ENCODE measurements around the gene CORIN.

DNA sequence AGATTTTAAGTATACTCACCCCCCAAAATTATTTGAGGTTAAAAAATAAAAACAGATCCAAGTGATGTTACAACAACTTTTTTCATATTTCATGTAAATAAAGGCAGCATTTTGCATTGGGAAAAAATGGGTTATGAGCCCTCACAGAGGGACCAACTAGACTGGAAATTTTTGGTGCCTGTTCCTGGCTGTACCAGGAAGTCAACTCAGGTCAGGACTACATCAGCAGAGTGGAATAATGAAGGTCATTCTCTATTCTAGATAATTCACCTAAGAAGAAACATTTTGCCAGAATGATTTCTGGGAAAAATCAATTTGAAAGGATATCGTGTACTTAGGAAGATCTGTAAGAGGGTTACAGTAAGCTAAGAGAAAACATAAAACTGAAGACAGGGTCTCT lies 66.8 kb downstream of the CORIN start:
- no peak for TF ChIP-seq ZNF384 (IDR thresholded peaks at IDR 0.05)
- no peak for TF ChIP-seq FOXA1 (IDR thresholded peaks at IDR 0.05)
- no peak for TF ChIP-seq SUZ12 (IDR thresholded peaks at IDR 0.05)
- TF ChIP-seq TARDBP (IDR thresholded peaks at IDR 0.05): no peak
- TF ChIP-seq, protein P1, sequence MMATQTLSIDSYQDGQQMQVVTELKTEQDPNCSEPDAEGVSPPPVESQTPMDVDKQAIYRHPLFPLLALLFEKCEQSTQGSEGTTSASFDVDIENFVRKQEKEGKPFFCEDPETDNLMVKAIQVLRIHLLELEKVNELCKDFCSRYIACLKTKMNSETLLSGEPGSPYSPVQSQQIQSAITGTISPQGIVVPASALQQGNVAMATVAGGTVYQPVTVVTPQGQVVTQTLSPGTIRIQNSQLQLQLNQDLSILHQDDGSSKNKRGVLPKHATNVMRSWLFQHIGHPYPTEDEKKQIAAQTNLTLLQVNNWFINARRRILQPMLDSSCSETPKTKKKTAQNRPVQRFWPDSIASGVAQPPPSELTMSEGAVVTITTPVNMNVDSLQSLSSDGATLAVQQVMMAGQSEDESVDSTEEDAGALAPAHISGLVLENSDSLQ (IDR thresholded peaks at IDR 0.05): no peak
- no peak for TF ChIP-seq LEF1 (IDR thresholded peaks at IDR 0.05; ENCODE audit: borderline replicate concordance)
- no peak for TF ChIP-seq FOXM1 (IDR thresholded peaks at IDR 0.05; ENCODE audit: borderline replicate concordance)
- TF ChIP-seq SP1 (IDR thresholded peaks at IDR 0.05): no peak
- no peak for TF ChIP-seq FOXK2 (IDR thresholded peaks at IDR 0.05)

Measured in HEK293T (cell line).